IPS-15b (cell line): ENCODE data around the gene COMT.

ENCODE experiments used
- H3K27me3 ChIP-seq: one replicate; pipeline ENCODE4 v1.6.1; 2013; ENCODE audit warnings: low read length; ENCODE audit not compliant: control insufficient read depth, insufficient read depth
- H3K36me3 ChIP-seq: one replicate; pipeline ENCODE4 v1.6.1; 2013; ENCODE audit warnings: low read length; ENCODE audit not compliant: control insufficient read depth, insufficient read depth
- H3K4me1 ChIP-seq: one replicate; pipeline ENCODE4 v1.6.1; 2013; ENCODE audit warnings: mild to moderate bottlenecking, low read length; ENCODE audit not compliant: control insufficient read depth, insufficient read depth
- H3K4me3 ChIP-seq: one replicate; pipeline ENCODE4 v1.5.1; 2013; ENCODE audit warnings: low read depth, low read length
- H3K9ac ChIP-seq: one replicate; pipeline ENCODE4 v1.6.1; 2013; ENCODE audit warnings: low read depth, mild to moderate bottlenecking, low read length
- H3K9me3 ChIP-seq: one replicate; pipeline ENCODE4 v1.6.1; 2013; ENCODE audit warnings: mild to moderate bottlenecking, low read length; ENCODE audit not compliant: control insufficient read depth, insufficient read depth

Gene COMT

GRCh38 chr22:19964701-19965386, 23.3 kb downstream of the COMT start:
- Histone ChIP-seq H3K9me3 (no peaks in the 10 kb centered on the region), H3K4me3 (no peak overlapping the region), H3K36me3 (peaks cover 6% of the 10 kb centered on the region), H3K9ac (no peak overlapping the region), H3K4me1 (peaks cover 5% of the 10 kb centered on the region), H3K27me3 (no peaks in the 10 kb centered on the region)

GRCh38 chr22:19965771-19966709, 24.5 kb downstream of the COMT start:
- Histone ChIP-seq H3K4me1 (peaks cover 3% of the 10 kb centered on the region), H3K27me3 (no peaks in the 10 kb centered on the region), H3K36me3 (peaks cover 14% of the 10 kb centered on the region), H3K4me3 (no peak overlapping the region), H3K9me3 (no peaks in the 10 kb centered on the region), H3K9ac (no peak overlapping the region)

- H3K36me3 ChIP-seq = peaks cover 19% of the 10 kb centered on the region
- peaks cover 3% of the 10 kb centered on the region for H3K4me1 ChIP-seq
- H3K4me3 ChIP-seq = no peak overlapping the region
- H3K27me3 ChIP-seq = no peaks in the 10 kb centered on the region
- no peak overlapping the region for H3K9ac ChIP-seq
- no peaks in the 10 kb centered on the region for H3K9me3 ChIP-seq
These were observed 25.6 kb downstream of the COMT start for GRCh38 chr22:19966908-19967750.

- peaks cover 27% of the 10 kb centered on the region for H3K36me3 ChIP-seq
These were observed 26.4 kb downstream of the COMT start for GRCh38 chr22:19967850-19968449.

GRCh38 chr22:19968450-19968891, 26.9 kb downstream of the COMT start:
- Histone ChIP-seq H3K36me3 (peaks cover 33% of the 10 kb centered on the region), H3K4me3 (no peak overlapping the region), H3K4me1 (no peaks in the 10 kb centered on the region), H3K9ac (no peak overlapping the region), H3K27me3 (no peaks in the 10 kb centered on the region), H3K9me3 (no peaks in the 10 kb centered on the region)

More at GRCh38 chr22:19967850-19968449, 26.4 kb downstream of the COMT start:
- H3K4me3 ChIP-seq = no peak overlapping the region
- no peaks in the 10 kb centered on the region for H3K27me3 ChIP-seq
- H3K9me3 ChIP-seq = no peaks in the 10 kb centered on the region
- no peaks in the 10 kb centered on the region for H3K4me1 ChIP-seq
- H3K9ac ChIP-seq = no peak overlapping the region

GRCh38 chr22:19969141-19969928, 27.8 kb downstream of the COMT start:
- H3K36me3 ChIP-seq = peaks cover 38% of the 10 kb centered on the region
- H3K9me3 ChIP-seq = no peaks in the 10 kb centered on the region
- no peak overlapping the region for H3K4me3 ChIP-seq
- no peak overlapping the region for H3K9ac ChIP-seq
- no peaks in the 10 kb centered on the region for H3K4me1 ChIP-seq
- H3K27me3 ChIP-seq = no peaks in the 10 kb centered on the region

GRCh38 chr22:19970031-19970478, 28.5 kb downstream of the COMT start:
- peaks cover 38% of the 10 kb centered on the region for H3K36me3 ChIP-seq
- no peaks in the 10 kb centered on the region for H3K4me1 ChIP-seq
- no peak overlapping the region for H3K9ac ChIP-seq

GRCh38 chr22:19970479-19971275, 29.1 kb downstream of the COMT start:
- Histone ChIP-seq H3K36me3 (peaks cover 38% of the 10 kb centered on the region), H3K9me3 (no peaks in the 10 kb centered on the region), H3K27me3 (no peaks in the 10 kb centered on the region), H3K4me1 (no peaks in the 10 kb centered on the region), H3K4me3 (no peak overlapping the region), H3K9ac (no peak overlapping the region)

More at GRCh38 chr22:19970031-19970478, 28.5 kb downstream of the COMT start:
- H3K27me3 ChIP-seq = no peaks in the 10 kb centered on the region
- H3K4me3 ChIP-seq = no peak overlapping the region
- H3K9me3 ChIP-seq = no peaks in the 10 kb centered on the region

- H3K4me3 ChIP-seq = no peak overlapping the region
- no peak overlapping the region for H3K9ac ChIP-seq
These were observed 29.9 kb downstream of the COMT start for GRCh38 chr22:19971276-19972124.

More at GRCh38 chr22:19971276-19972124, 29.9 kb downstream of the COMT start:
- no peaks in the 10 kb centered on the region for H3K4me1 ChIP-seq
- no peaks in the 10 kb centered on the region for H3K27me3 ChIP-seq
- H3K36me3 ChIP-seq = peaks cover 38% of the 10 kb centered on the region
- H3K9me3 ChIP-seq = no peaks in the 10 kb centered on the region
